Measurements from ENCODE around the gene ABCC3.
A peak's percentile ranks its signal among the peaks of the same experiment; 100 is the strongest.
"Not testable (repeated sequence)": the region's sequence is repeated elsewhere in the genome, so short reads cannot be mapped to it uniquely, and the experiment has no call there.

Gene ABCC3

DNA sequence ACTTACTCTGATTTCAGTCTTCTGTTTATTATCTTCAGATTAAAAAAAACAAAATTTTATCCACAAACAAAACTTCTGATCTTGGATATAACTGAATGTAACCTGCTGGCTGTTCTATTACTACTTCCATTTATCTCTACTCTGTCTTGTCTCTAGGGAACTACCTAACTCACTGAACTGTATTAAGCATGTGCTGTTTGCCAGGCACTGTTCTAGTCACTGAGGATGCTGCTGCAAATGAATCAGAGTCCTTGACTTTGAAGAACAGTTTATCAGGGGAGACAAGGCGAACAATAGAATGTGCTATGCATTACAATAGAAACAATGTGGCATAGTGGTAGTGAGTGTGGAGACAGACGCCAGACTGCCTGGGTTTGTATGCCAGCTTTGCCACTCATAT, 75.3 kb downstream of the ABCC3 start:
- no peak overlapping the region for H3K27ac ChIP-seq (ENCODE audit: low read length)
- H3K4me3 ChIP-seq (ENCODE audit: low read length): no peak overlapping the region
- no peak overlapping the region for H3K9ac ChIP-seq (ENCODE audit: low read length)
- H3K4me1 ChIP-seq (ENCODE audit: control insufficient read depth, low read depth, low read length): peaks cover 8% of the 10 kb centered on the region
- no peaks in the 10 kb centered on the region for H3K36me3 ChIP-seq (ENCODE audit: control insufficient read depth, low read depth, low read length)
- no peaks in the 10 kb centered on the region for H3K9me3 ChIP-seq (ENCODE audit: control insufficient read depth, low read depth, low read length)
- H3K27me3 ChIP-seq (ENCODE audit: control insufficient read depth, insufficient read depth, low read length): no peaks in the 10 kb centered on the region

- H3K36me3 ChIP-seq (ENCODE audit: control insufficient read depth, low read depth, low read length): no peaks in the 10 kb centered on the region
- no peak overlapping the region for H3K9ac ChIP-seq (ENCODE audit: low read length)
- no peak overlapping the region for H3K27ac ChIP-seq (ENCODE audit: low read length)
- H3K4me3 ChIP-seq (ENCODE audit: low read length): no peak overlapping the region
- H3K4me1 ChIP-seq (ENCODE audit: control insufficient read depth, low read depth, low read length): peaks cover 8% of the 10 kb centered on the region
- H3K27me3 ChIP-seq (ENCODE audit: control insufficient read depth, insufficient read depth, low read length): no peaks in the 10 kb centered on the region
- H3K9me3 ChIP-seq (ENCODE audit: control insufficient read depth, low read depth, low read length): no peaks in the 10 kb centered on the region
Observed at GRCh38 chr17:50710650-50711049, 76.0 kb downstream of the ABCC3 start.

DNA sequence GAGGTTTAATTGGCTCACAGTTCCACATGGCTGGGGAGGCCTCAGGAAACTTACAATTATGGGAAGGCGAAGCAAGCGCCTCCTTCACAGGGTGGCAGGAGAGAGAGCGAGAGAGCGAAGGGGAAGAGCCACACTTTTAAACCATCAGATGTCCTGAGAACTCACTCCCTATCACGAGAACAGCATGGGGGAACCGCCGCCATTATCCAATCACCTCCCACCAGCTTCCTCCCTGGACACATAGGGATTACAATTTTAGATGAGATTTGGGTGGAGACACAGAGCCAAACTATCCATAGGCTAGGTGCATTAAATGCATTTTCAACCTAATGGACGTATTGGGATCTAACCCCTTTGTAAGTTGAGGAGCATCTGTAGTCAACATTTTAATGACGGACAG, 78.0 kb downstream of the ABCC3 start:
- H3K4me1 ChIP-seq (ENCODE audit: control insufficient read depth, low read depth, low read length): peaks cover 8% of the 10 kb centered on the region
- H3K4me3 ChIP-seq (ENCODE audit: low read length): no peak overlapping the region
- no peaks in the 10 kb centered on the region for H3K9me3 ChIP-seq (ENCODE audit: control insufficient read depth, low read depth, low read length)
- H3K36me3 ChIP-seq (ENCODE audit: control insufficient read depth, low read depth, low read length): no peaks in the 10 kb centered on the region
- H3K27ac ChIP-seq (ENCODE audit: low read length): no peak overlapping the region
- no peak overlapping the region for H3K9ac ChIP-seq (ENCODE audit: low read length)
- H3K27me3 ChIP-seq (ENCODE audit: control insufficient read depth, insufficient read depth, low read length): no peaks in the 10 kb centered on the region

DNA sequence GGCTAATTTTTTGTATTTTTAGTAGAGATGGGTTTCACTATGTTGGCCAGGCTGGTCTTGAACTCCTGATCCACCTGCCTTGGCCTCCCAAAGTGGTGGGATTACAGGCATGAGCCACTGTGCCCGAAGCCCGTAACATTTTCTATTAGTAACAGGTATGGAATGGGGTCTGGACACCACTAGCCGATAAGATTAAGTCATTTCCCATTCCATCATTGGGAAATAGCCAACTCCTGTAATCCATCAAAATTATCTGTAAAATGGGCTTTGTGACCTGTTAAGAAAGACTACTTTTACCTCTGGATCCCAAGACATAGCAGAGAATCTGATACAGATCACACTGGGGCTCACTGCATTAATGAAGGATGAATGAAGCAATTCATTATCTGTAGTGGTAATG, 80.8 kb downstream of the ABCC3 start:
- no peaks in the 10 kb centered on the region for H3K36me3 ChIP-seq (ENCODE audit: control insufficient read depth, low read depth, low read length)
- no peaks in the 10 kb centered on the region for H3K4me1 ChIP-seq (ENCODE audit: control insufficient read depth, low read depth, low read length)
- H3K27ac ChIP-seq (ENCODE audit: low read length): no peak overlapping the region
- H3K9me3 ChIP-seq (ENCODE audit: control insufficient read depth, low read depth, low read length): no peaks in the 10 kb centered on the region
- H3K4me3 ChIP-seq (ENCODE audit: low read length): no peak overlapping the region
- no peaks in the 10 kb centered on the region for H3K27me3 ChIP-seq (ENCODE audit: control insufficient read depth, insufficient read depth, low read length)
- H3K9ac ChIP-seq (ENCODE audit: low read length): no peak overlapping the region

- peak within 1 kb of the TSS; percentile 99 for H3K27ac ChIP-seq (ENCODE audit: low read length)
- no peaks in the 10 kb centered on the region for H3K27me3 ChIP-seq (ENCODE audit: control insufficient read depth, insufficient read depth, low read length)
- no peaks in the 10 kb centered on the region for H3K9me3 ChIP-seq (ENCODE audit: control insufficient read depth, low read depth, low read length)
- no peaks in the 10 kb centered on the region for H3K36me3 ChIP-seq (ENCODE audit: control insufficient read depth, low read depth, low read length)
- peaks cover 14% of the 10 kb centered on the region for H3K4me1 ChIP-seq (ENCODE audit: control insufficient read depth, low read depth, low read length)
- H3K9ac ChIP-seq (ENCODE audit: low read length): peak within 1 kb of the TSS; percentile 98
- H3K4me3 ChIP-seq (ENCODE audit: low read length): peak within 1 kb of the TSS; percentile 99
Observed at GRCh38 chr17:50719144-50719923, 84.7 kb downstream of the ABCC3 start, which contains the start of gene LUC7L3. LUC7L3 (plus strand) TSS chr17:50719603; CDS start chr17:50719733, 130 bp downstream.

DNA sequence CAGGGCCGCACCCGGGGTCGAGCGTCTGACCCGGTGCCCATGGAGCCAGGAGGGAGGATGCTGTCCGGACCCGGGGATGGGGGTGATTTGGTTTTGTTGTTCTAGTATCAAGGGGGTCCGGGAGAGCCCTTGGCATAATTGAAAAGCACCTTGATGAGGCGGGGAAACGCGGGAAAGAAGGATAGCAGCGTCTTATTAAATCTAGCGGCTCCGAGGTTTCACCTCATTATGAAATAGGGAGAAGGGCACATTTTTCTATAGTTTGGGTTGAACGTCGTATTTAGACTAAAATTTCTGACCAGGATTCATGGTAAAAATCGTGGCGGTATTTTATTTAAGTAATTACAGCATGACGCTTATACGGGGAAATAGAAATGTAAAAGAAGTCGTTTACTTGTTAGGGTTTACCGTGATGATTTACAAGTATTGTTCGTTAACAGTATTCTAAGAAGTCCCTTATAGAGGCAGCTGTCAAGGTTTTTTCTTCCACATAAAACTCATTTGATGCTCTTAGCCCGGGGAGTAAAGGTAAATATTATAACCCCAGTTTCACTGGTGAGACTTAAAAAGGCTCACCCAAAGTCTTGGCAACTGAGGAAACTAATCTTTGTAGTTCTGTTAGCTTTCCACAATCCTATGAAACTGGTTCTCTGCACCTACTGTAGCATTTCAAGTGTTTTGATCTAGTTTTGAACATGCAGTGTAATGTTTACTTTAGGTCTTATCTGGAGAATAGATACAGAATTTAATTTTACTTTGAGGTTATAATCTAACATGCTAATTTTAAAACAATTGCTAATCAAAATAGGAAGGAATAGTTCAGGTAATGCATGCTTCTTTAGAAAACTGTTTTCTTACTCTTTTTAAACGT, 85.5 kb downstream of the ABCC3 start:
- H3K9me3 ChIP-seq (ENCODE audit: control insufficient read depth, low read depth, low read length): no peaks in the 10 kb centered on the region
- no peaks in the 10 kb centered on the region for H3K27me3 ChIP-seq (ENCODE audit: control insufficient read depth, insufficient read depth, low read length)
- H3K9ac ChIP-seq (ENCODE audit: low read length): peak overlapping the region; percentile 98
- H3K36me3 ChIP-seq (ENCODE audit: control insufficient read depth, low read depth, low read length): no peaks in the 10 kb centered on the region
- H3K27ac ChIP-seq (ENCODE audit: low read length): peak overlapping the region; percentile 99
- H3K4me3 ChIP-seq (ENCODE audit: low read length): peak overlapping the region; percentile 99
- peaks cover 14% of the 10 kb centered on the region for H3K4me1 ChIP-seq (ENCODE audit: control insufficient read depth, low read depth, low read length)

DNA sequence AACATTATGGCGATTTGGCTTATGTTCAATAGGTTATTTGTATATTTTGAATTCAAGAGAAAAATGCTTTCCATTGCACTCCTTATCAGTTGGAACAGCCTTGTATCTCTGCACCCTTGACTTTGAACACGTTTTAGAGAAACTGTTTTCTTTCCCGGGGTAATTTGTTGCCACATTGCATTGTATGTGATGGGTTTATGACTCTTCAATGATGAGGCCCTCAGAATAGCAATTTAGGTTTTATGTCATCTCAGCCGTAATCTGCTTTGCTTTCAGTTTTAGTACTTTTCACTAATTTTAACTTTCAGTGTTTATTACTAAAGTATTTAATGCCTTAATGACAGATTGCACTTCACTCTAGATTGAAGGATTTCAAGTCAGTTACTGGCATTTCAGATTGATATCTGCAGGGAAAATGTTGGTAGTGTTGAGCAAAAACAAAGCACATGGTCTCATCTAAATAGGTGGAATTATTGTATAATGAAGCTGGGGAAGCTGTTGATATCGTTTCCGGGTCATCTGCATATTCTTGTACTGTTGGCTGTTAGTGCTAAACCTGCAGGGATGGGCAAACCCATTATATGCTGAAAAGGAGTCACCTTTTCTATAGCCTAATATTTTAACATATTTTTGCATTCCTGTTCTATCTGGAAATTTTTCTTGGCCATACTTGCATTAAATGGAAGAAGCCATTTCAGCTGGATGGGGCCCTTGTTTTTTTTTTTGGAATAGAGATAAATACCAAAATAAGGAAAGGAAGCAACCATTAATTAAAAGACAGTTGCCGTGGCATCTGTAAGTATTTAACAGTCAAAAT, 86.7 kb downstream of the ABCC3 start:
- Histone ChIP-seq H3K9ac (ENCODE audit: low read length) (peak overlapping the region; percentile 98), H3K4me1 (ENCODE audit: control insufficient read depth, low read depth, low read length) (peaks cover 14% of the 10 kb centered on the region), H3K4me3 (ENCODE audit: low read length) (peak overlapping the region; percentile 99), H3K27ac (ENCODE audit: low read length) (no peak overlapping the region), H3K9me3 (ENCODE audit: control insufficient read depth, low read depth, low read length) (no peaks in the 10 kb centered on the region), H3K36me3 (ENCODE audit: control insufficient read depth, low read depth, low read length) (no peaks in the 10 kb centered on the region), H3K27me3 (ENCODE audit: control insufficient read depth, insufficient read depth, low read length) (no peaks in the 10 kb centered on the region)

- H3K27me3 ChIP-seq (ENCODE audit: control insufficient read depth, insufficient read depth, low read length): no peaks in the 10 kb centered on the region
- H3K27ac ChIP-seq (ENCODE audit: low read length): no peak overlapping the region
- H3K4me1 ChIP-seq (ENCODE audit: control insufficient read depth, low read depth, low read length): peaks cover 14% of the 10 kb centered on the region
- peak overlapping the region; percentile 37 for H3K4me3 ChIP-seq (ENCODE audit: low read length)
- H3K9ac ChIP-seq (ENCODE audit: low read length): no peak overlapping the region
- H3K9me3 ChIP-seq (ENCODE audit: control insufficient read depth, low read depth, low read length): no peaks in the 10 kb centered on the region
- no peaks in the 10 kb centered on the region for H3K36me3 ChIP-seq (ENCODE audit: control insufficient read depth, low read depth, low read length)
Observed at GRCh38 chr17:50722746-50723145, 88.1 kb downstream of the ABCC3 start.

- H3K27ac ChIP-seq (ENCODE audit: low read length); H3K27me3 ChIP-seq (ENCODE audit: control insufficient read depth, insufficient read depth, low read length); H3K4me3 ChIP-seq (ENCODE audit: low read length); H3K9ac ChIP-seq (ENCODE audit: low read length); H3K9me3 ChIP-seq (ENCODE audit: control insufficient read depth, low read depth, low read length); H3K36me3 ChIP-seq (ENCODE audit: control insufficient read depth, low read depth, low read length): not testable (repeated sequence)
- peaks cover 14% of the 10 kb centered on the region for H3K4me1 ChIP-seq (ENCODE audit: control insufficient read depth, low read depth, low read length)
Observed at GRCh38 chr17:50724622-50725021, 89.9 kb downstream of the ABCC3 start.

- H3K4me1 ChIP-seq (ENCODE audit: control insufficient read depth, low read depth, low read length): peaks cover 12% of the 10 kb centered on the region
- H3K9ac ChIP-seq (ENCODE audit: low read length): no peak overlapping the region
- no peaks in the 10 kb centered on the region for H3K36me3 ChIP-seq (ENCODE audit: control insufficient read depth, low read depth, low read length)
- H3K27me3 ChIP-seq (ENCODE audit: control insufficient read depth, insufficient read depth, low read length): no peaks in the 10 kb centered on the region
- H3K27ac ChIP-seq (ENCODE audit: low read length): no peak overlapping the region
- no peaks in the 10 kb centered on the region for H3K9me3 ChIP-seq (ENCODE audit: control insufficient read depth, low read depth, low read length)
- H3K4me3 ChIP-seq (ENCODE audit: low read length): no peak overlapping the region
Observed at GRCh38 chr17:50725769-50726655, 91.3 kb downstream of the ABCC3 start.
